GDM1 (cell line): ENCODE measurements around the gene PNKP.

Experiments used
- DNase-seq: peaks from one replicate; lab custom pipeline; 2025; lab: John Stamatoyannopoulos, UW

The PNKP gene

DNA sequence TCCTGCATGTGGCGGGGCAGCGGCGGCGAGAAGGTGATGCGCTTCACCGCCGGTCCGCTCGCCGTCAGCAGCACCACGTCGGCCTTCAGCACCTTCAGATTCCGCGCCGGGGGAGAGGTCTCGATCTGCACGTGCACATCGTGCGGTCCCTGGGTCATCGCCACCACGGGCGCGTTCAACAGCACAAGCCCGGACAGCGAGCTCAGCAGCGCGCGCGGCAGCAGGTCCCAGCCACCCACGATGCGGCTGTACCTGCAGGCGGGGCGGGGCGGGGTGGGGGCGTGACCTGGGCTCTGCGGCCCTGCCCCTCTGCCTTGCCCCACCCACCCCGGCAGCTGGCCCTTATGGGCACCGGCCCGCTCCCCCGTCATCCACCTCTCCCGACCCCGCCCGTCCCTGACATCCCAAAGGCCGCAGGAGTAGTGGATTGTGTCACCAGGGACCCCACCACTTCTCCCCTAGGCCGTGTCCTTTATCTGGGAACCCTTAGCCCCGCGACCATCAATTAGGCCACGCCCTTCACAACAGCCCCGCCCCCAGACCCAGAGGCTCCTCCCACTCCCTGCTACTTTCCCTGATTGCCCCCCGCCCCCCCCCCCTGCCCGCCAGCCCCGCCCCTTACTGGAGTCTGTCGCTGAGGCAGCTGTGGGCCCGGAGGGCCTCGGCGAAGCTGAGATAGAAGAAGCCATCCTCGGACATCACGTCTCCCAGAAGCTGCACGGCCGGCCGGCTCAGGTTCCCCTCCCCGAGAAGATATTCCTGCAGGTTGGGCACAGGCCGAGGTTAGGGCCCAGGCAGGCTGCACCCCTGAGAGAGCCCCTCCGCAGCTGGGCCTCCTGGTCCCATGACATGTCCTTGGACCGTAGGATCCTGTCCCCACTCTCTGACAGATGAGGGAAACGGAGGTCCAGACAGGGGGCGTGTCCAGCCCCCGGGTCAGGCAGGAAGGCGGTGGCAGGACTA is 23.3 kb upstream of the PNKP start:
- no peak for DNase-seq

- no peak for DNase-seq
Measured at GRCh38 chr19:49889687-49890348, 22.4 kb upstream of the PNKP start.

GRCh38 chr19:49889038-49889686 is 21.8 kb upstream of the PNKP start:
- no peak for DNase-seq

GRCh38 chr19:49888510-49888824 is 21.1 kb upstream of the PNKP start:
- DNase-seq: no peak

GRCh38 chr19:49887665-49888509 is 20.5 kb upstream of the PNKP start:
- no peak for DNase-seq

DNA sequence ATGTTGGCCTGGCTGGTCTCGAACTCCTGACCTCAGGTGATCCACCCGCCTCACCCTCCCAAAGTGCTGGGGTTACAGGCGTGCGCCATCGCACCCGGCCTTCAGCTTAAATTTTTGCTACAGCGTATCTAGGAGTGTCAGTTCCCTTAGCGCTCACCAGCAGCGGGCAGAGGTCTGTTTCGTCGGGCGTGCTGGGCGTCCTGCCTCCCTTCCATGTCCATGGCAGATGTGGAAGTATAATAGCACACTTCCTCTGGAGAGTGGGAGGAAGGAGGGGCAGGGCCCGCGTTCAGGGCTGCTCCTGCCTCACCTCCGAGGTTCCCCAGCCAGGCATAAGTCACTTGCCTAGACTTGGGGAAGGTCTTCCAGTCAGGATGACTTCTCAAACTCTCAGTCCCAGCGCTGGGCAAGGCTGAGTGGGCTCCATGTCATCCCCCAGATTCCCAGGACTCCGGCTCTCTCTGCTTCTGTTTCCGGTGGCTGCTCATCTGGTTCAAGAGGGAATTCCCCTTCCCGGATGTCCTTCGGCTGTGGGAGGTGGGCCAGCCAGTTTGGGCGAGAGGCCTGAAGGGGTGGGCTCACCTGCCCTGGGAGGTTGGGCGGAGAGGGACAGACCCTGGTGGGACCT is 19.8 kb upstream of the PNKP start:
- DNase-seq: no peak

- no peak for DNase-seq
Measured at GRCh38 chr19:49884760-49885159, 17.4 kb upstream of the PNKP start.

GRCh38 chr19:49884109-49884508 is 16.7 kb upstream of the PNKP start:
- DNase-seq: no peak

DNA sequence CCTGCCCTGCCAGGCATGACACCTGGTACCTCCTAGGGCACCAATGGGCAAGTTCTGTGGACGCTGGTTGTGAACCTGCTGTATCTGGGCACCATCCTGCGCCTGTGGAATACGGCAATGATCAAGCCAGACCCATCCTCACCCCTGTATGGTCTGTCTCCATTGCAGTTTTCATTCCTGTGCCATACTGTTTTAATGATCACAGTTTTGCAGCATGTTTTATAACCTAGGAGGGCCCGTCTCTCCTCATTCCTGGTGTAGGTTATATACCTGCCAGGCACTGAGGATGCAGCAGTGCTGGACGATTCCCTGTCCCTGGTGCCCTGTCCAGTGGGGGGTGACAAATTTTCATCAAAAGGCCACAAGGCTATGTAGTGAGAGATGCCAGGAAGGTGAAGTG is 15.7 kb upstream of the PNKP start:
- no peak for DNase-seq

DNA sequence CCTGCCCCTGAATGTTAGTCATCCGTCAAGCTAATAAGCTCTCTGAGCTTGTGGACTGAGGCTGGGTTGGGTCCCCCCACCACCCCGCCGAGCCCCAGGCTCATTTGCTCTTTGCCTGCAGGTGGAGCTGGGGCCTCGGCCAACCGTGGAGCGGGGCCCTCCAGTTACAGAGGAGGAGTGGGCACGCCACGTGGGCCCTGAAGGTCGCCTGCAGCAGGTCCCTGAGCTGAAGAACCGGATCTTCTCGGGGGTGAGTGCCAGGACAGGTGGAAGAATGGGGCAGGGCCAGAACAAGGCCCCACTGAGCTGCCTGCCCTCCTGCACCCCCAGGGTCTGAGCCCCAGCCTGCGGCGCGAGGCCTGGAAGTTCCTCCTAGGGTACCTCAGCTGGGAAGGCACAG is 15.3 kb upstream of the PNKP start:
- DNase-seq: no peak

DNA sequence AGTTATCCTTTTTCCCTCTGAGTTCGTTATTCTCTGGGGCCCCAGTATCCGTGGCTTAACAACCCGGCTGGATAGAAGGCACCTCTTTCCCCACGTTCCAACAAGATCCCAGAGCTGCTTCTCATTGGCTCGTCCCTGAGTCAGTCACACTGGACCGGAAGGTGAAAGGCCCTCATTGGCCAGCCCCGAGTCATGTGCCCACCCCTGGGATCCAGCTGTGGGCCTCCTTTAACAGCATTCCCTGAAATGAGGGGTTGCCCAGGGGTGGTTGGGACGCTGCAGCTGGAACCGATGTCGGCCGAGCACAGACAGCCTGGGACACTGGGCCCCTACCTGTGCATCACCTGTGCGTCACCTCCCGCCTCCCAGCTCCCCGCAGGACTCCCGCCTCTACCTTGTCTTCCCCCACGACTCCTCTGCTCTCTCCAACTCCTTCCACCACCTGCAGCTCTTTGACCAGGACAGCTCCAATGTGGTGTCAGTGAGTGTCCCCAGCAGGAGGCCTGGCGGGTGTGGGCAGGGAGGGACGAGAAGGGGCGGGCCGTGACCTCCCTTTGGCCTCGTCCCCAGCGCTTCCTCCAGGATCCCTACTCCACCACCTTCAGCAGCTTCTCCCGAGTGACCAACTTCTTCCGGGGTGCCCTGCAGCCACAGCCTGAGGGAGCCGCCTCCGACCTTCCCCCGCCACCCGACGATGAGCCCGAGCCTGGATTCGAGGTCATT is 14.5 kb upstream of the PNKP start:
- no peak for DNase-seq

DNA sequence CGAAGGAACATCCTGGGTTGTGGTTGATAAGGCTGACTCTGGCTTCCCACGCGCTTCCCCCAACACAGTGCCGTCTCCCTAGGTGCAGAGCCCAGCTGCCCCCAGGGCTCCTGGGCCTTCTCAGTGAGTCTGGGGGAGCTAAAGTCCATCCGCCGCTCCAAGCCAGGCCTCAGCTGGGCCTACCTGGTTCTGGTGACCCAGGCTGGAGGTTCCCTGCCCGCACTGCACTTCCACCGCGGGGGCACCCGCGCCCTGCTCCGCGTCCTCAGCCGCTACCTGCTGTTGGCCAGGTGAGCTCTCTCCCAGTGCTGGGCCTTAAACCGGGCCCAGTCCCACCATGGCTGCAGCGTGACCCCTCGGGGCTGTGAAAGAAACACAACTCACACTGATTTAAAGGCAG is 13.8 kb upstream of the PNKP start:
- no peak for DNase-seq

DNA sequence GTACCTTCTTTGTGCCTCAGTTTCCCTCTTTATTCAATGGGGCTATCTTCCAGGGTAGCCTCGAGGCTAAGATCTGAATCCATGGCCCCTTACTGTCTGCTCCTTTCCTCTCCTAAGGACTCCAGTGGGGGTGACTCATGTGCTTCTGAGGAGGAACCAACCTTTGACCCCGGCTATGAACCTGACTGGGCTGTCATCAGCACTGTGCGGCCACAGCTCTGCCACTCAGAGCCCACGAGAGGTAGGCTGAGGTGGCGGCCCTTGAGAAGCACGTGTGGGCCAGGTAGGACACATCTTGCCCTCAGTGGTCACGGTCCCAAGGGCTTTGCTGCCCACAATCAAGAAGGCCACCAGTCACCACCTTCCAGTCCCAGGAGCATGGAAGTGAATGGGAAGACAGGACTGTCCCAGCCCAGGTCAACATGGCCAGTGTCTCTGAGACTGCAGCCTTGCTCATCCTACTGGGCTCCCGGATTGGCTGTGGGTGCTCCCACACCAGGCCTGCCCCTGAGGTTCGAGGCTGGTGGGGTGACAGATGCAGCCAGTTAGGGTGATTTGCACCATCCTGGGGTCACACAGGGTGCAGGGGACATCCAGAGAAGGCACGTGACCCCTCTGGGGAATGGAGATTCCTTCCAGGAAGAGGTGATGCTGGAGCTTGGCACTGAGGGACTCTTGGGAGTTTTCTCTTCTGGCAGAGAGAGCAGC is 12.9 kb upstream of the PNKP start:
- no peak for DNase-seq

DNA sequence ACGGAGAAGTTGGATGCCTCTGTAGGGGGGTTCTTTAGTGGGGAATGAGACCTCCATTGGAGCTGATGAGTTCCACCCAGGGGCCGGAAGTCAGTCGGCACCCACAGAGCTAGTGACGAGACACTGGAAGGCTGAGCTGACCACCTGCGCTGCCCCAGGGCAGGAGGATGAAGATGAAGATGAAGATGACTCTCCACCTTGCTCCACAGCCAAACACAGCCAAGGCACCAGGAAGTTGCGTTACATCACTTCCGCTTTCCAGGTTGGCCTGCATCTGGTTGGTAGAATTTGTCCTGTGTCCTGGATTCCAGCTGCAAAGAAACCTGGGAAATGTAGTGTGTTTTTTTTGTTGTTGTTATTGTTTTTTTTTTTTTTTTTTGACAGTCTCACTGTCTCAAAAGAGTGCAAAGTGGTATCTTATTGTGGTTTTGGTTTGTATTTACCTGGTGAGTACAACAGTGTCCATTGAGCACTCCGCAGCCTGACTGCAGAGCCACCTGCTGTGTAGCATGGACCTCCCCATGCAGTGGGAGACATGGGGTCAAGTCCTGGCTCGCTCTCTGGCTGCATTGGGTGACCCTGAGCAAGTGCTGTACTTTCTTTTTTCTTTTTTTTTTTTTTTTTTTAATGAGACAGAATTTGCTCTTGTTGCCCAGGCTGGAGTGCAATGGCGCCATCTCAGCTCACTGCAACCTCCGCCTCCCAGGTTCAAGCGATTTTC is 12.0 kb upstream of the PNKP start:
- DNase-seq: no peak

DNA sequence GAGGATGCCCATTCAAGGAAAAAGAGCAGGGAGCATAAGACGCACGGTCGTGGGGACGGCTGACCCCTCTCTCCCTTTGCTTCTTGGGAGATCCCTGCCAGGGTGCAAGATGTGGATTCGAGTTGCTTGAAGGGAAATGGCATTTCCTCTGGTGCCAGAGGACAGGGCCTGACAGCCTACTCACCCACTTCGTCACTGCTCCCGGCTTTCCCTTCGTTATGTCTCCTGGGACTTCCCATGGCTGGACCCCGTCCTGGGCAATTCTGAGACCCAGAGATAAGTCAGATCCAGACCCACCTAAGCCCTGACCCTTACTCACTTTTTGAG is 11.3 kb upstream of the PNKP start:
- DNase-seq: no peak

- DNase-seq: peak; percentile 90
Measured at GRCh38 chr19:49877879-49878743, 10.7 kb upstream of the PNKP start.

GRCh38 chr19:49877020-49877878 is 9.9 kb upstream of the PNKP start, which contains the start of the genes AKT1S1 and TBC1D17:
AKT1S1 (minus strand) TSS chr19:49877355; CDS start chr19:49873295, 4,060 bp downstream.
TBC1D17 (plus strand) TSS chr19:49877702; CDS start chr19:49877724, 22 bp downstream.
- peak; percentile 100 for DNase-seq
